GM21423 (cell line): ENCODE measurements around the gene AMN1.
"Not testable (repeated sequence)": the region's sequence is repeated elsewhere in the genome, so short reads cannot be mapped to it uniquely, and the experiment has no call there.

Experiments used
- ATAC-seq: cut with Tn5 transposase; IDR thresholded peaks from one replicate; pipeline ENCODE4 v1.9.1; 2021; ENCODE audit warnings: mild to moderate bottlenecking, moderate library complexity; ENCODE audit not compliant: unreplicated experiment

Gene AMN1

GRCh38 chr12:31733549-31734432 lies 5.0 kb upstream of the AMN1 start:
- not testable (repeated sequence) for ATAC-seq

- no peak for ATAC-seq
Observed at GRCh38 chr12:31732926-31733548, 4.2 kb upstream of the AMN1 start.

GRCh38 chr12:31731203-31731602 lies 2.4 kb upstream of the AMN1 start:
- not testable (repeated sequence) for ATAC-seq

- no peak for ATAC-seq
Observed at GRCh38 chr12:31729705-31730104, 884 bp upstream of the AMN1 start.

- no peak for ATAC-seq
Observed at GRCh38 chr12:31728289-31728916, 418 bp downstream of the AMN1 start.

GRCh38 chr12:31727192-31727591 lies 1.6 kb downstream of the AMN1 start:
- no peak for ATAC-seq

- ATAC-seq, result no peak
Observed at GRCh38 chr12:31726575-31726974, 2.2 kb downstream of the AMN1 start.

GRCh38 chr12:31724557-31724956 lies 4.3 kb downstream of the AMN1 start:
- ATAC-seq, result no peak

- no peak for ATAC-seq
Observed at GRCh38 chr12:31722580-31722979, 6.2 kb downstream of the AMN1 start.

- not testable (repeated sequence) for ATAC-seq
Observed at GRCh38 chr12:31718542-31719198, 10.2 kb downstream of the AMN1 start.

GRCh38 chr12:31716998-31717397 lies 11.8 kb downstream of the AMN1 start:
- ATAC-seq, result not testable (repeated sequence)

GRCh38 chr12:31715283-31715825 lies 13.5 kb downstream of the AMN1 start:
- ATAC-seq, result peak; percentile 80

- no peak for ATAC-seq
Observed at GRCh38 chr12:31714406-31715271, 14.2 kb downstream of the AMN1 start.

GRCh38 chr12:31712877-31713276 lies 15.9 kb downstream of the AMN1 start:
- ATAC-seq, result no peak

- ATAC-seq, result no peak
Observed at GRCh38 chr12:31710021-31710818, 18.6 kb downstream of the AMN1 start.

GRCh38 chr12:31708118-31708517 lies 20.7 kb downstream of the AMN1 start:
- ATAC-seq, result not testable (repeated sequence)

- no peak for ATAC-seq
Observed at GRCh38 chr12:31705621-31706020, 23.2 kb downstream of the AMN1 start.

- no peak for ATAC-seq
Observed at GRCh38 chr12:31702047-31702446, 26.8 kb downstream of the AMN1 start.

GRCh38 chr12:31689921-31690320 lies 38.9 kb downstream of the AMN1 start:
- not testable (repeated sequence) for ATAC-seq
